WTC11 (cell line): ENCODE measurements around the gene COL17A1. TPM values are rescaled to one million over a fixed set of nuclear protein-coding genes. Genes with fewer than 3 reads are reported as not detected.

Source experiments
- ATAC-seq: fragments of 200-7000 bp; cut with Tn5 transposase; 2 replicates; pipeline ENCODE4 v1.10.0; 2021; ENCODE audit warnings: mild to moderate bottlenecking, moderate library complexity
- CTCF ChIA-PET: fragments of 300-600 bp; sonication (Branson Sonifier 250); formaldehyde crosslinking; loops from one replicate; lab custom pipeline; 2021; ENCODE audit warnings: antibody characterized with exemption; lab: Charles Lee
- POLR2A ChIA-PET: fragments of 350-600 bp; sonication (Branson Sonifier 250); formaldehyde crosslinking; loops from one replicate; lab custom pipeline; 2021; ENCODE audit warnings: antibody characterized with exemption; lab: Charles Lee
- DNase-seq: peaks from one replicate; pipeline ENCODE4 v3.0.0; 2021; ENCODE audit warnings: low spot score
- H3K27ac Mint-ChIP-seq: 2 replicates; pipeline ENCODE4 v1.8.0; 2021; ENCODE audit warnings: mixed read lengths
- H3K27me3 Mint-ChIP-seq: 2 replicates; pipeline ENCODE4 v1.8.0; 2021; ENCODE audit warnings: low read depth, mild to moderate bottlenecking, moderate library complexity, mixed read lengths
- H3K36me3 Mint-ChIP-seq: 2 replicates; pipeline ENCODE4 v1.8.0; 2021; ENCODE audit warnings: mixed read lengths
- H3K4me1 Mint-ChIP-seq: 2 replicates; pipeline ENCODE4 v1.8.0; 2022; ENCODE audit warnings: mixed read lengths
- H3K4me3 Mint-ChIP-seq: 2 replicates; pipeline ENCODE4 v1.8.0; 2021; ENCODE audit warnings: mild to moderate bottlenecking, moderate library complexity, mixed read lengths
- H3K9me3 Mint-ChIP-seq: 2 replicates; pipeline ENCODE4 v1.8.0; 2021; ENCODE audit warnings: mixed read lengths
- ESRRA ChIP-seq: sonication (generic); formaldehyde crosslinking; IDR thresholded peaks from 2 replicates; pipeline ENCODE4 v1.8.1; 2022; ENCODE audit warnings: mild to moderate bottlenecking, missing genetic modification reagents, borderline replicate concordance
- ETV6 ChIP-seq: sonication (generic); formaldehyde crosslinking; IDR thresholded peaks from 2 replicates; pipeline ENCODE4 v1.8.1; 2022; ENCODE audit warnings: mild to moderate bottlenecking, missing genetic modification reagents
- FOXK1 ChIP-seq: sonication (generic); formaldehyde crosslinking; IDR thresholded peaks from 2 replicates; pipeline ENCODE4 v1.8.0; 2022; ENCODE audit warnings: mild to moderate bottlenecking, moderate library complexity, missing genetic modification reagents
- GTF2I ChIP-seq: fragments of 250-450 bp; sonication (Bioruptor Pico); conservative IDR thresholded peaks from 2 replicates; pipeline ENCODE4 v1.4.0; 2021; ENCODE audit warnings: mild to moderate bottlenecking
- HMGA2 ChIP-seq: fragments of 250-450 bp; sonication (Bioruptor Pico); IDR thresholded peaks from 2 replicates; pipeline ENCODE4 v1.4.0; 2021; ENCODE audit warnings: mild to moderate bottlenecking, moderate library complexity
- NR3C1 ChIP-seq: sonication (generic); formaldehyde crosslinking; conservative IDR thresholded peaks from 2 replicates; pipeline ENCODE4 v1.8.1; 2023; ENCODE audit warnings: low read depth, mild to moderate bottlenecking, missing genetic modification reagents
- PRRX2 ChIP-seq: fragments of 250-450 bp; sonication (Bioruptor Pico); IDR thresholded peaks from 2 replicates; pipeline ENCODE4 v1.8.0; 2021; ENCODE audit warnings: mild to moderate bottlenecking
- TEAD4 ChIP-seq: sonication (generic); formaldehyde crosslinking; IDR thresholded peaks from 2 replicates; pipeline ENCODE4 v1.8.0; 2022; ENCODE audit warnings: mild to moderate bottlenecking, missing genetic modification reagents
- ZBTB21 ChIP-seq: sonication (generic); formaldehyde crosslinking; IDR thresholded peaks from 2 replicates; pipeline ENCODE4 v1.8.1; 2023; ENCODE audit warnings: mild to moderate bottlenecking, missing genetic modification reagents, borderline replicate concordance
- ZNF121 ChIP-seq: sonication (generic); formaldehyde crosslinking; IDR thresholded peaks from 2 replicates; pipeline ENCODE4 v1.8.0; 2023; ENCODE audit warnings: missing genetic modification reagents
- ZNF219 ChIP-seq: sonication (generic); formaldehyde crosslinking; IDR thresholded peaks from 2 replicates; pipeline ENCODE4 v1.8.0; 2023; ENCODE audit warnings: missing genetic modification reagents, mild to moderate bottlenecking, borderline replicate concordance
- ZNF317 ChIP-seq: sonication (generic); formaldehyde crosslinking; IDR thresholded peaks from 2 replicates; pipeline ENCODE4 v1.8.1; 2023; ENCODE audit warnings: low read depth, mild to moderate bottlenecking, moderate library complexity, missing genetic modification reagents, borderline replicate concordance
- total RNA-seq: library from RNA; stranded (reverse); gene quantifications from 3 replicates; pipeline ENCODE4 v1.2.3, GENCODE V29; 2021
- TF ChIP-seq, protein P1 (sequence below): sonication (generic); formaldehyde crosslinking; conservative IDR thresholded peaks from 2 replicates; pipeline ENCODE4 v1.8.1; 2023; ENCODE audit warnings: mild to moderate bottlenecking, low read depth, missing genetic modification reagents, moderate library complexity
- TF ChIP-seq, protein P2 (sequence below): sonication (generic); formaldehyde crosslinking; IDR thresholded peaks from 2 replicates; pipeline ENCODE4 v1.8.0; 2023; ENCODE audit warnings: missing genetic modification reagents, mild to moderate bottlenecking, borderline replicate concordance
- TF ChIP-seq, protein P3 (sequence below): sonication (generic); formaldehyde crosslinking; IDR thresholded peaks from 2 replicates; pipeline ENCODE4 v1.8.0; 2022; ENCODE audit warnings: missing genetic modification reagents

Gene COL17A1
- total RNA-seq, 1 experiment from 2014 or later = 1.5 TPM

DNA sequence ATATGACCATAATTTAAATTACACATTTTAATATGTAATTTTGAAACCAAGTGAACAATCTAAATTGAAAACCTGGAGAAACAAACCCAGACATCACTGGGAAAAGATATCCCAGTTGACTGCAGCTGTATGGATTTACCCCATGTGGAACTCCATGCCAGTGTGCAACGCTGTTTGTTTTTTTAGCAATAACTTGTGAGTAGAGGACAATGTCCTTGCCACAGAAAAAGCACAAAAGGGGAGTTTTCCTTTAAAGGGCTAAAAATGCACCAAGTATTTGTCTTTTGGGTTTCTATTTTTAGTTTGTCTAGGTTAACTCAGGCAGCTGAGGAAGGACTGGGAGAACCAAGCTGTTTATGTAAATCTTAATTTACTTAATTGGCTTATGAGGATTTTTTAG, 15.1 kb upstream of the COL17A1 start:
- Mint-ChIP-seq H3K9me3 (peaks cover 14% of the 10 kb centered on the region), H3K27ac (no peak overlapping the region)
- TF ChIP-seq GTF2I = no peak
- TF ChIP-seq, protein P1, sequence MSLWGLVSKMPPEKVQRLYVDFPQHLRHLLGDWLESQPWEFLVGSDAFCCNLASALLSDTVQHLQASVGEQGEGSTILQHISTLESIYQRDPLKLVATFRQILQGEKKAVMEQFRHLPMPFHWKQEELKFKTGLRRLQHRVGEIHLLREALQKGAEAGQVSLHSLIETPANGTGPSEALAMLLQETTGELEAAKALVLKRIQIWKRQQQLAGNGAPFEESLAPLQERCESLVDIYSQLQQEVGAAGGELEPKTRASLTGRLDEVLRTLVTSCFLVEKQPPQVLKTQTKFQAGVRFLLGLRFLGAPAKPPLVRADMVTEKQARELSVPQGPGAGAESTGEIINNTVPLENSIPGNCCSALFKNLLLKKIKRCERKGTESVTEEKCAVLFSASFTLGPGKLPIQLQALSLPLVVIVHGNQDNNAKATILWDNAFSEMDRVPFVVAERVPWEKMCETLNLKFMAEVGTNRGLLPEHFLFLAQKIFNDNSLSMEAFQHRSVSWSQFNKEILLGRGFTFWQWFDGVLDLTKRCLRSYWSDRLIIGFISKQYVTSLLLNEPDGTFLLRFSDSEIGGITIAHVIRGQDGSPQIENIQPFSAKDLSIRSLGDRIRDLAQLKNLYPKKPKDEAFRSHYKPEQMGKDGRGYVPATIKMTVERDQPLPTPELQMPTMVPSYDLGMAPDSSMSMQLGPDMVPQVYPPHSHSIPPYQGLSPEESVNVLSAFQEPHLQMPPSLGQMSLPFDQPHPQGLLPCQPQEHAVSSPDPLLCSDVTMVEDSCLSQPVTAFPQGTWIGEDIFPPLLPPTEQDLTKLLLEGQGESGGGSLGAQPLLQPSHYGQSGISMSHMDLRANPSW (CRISPR knock-in tag) = no peak
- TF ChIP-seq, all 79 proteins: peak for 0
- CTCF ChIA-PET = no interaction called here
- Mint-ChIP-seq H3K36me3 (peaks cover 12% of the 10 kb centered on the region), H3K27me3 (no peaks in the 10 kb centered on the region), H3K4me1 (0 out of 2 replicates have a peak, but pooled peaks cover 6% of the 10 kb centered on the region), H3K4me3 (no peak overlapping the region)
- ATAC-seq = no peak
- POLR2A ChIA-PET = no interaction called here
- no peak for DNase-seq

DNA sequence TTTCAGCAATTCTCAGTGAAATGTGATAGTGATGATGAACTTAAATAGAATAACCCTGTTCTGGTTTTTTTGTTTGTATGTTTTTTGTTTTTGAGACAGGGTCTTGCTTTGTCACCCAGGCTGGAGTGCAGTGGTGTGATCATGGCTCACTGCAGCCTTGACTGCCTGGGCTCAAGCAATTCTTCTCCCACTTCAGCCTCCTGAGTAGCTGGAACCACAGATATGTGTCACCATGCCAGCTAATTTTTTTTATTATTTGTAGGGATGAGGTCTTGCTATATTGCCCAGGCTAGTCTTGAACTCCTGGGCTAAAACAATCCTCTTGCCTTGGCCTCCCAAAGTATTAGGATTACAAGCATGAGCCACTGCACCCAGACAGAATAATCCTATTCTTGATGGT, 14.3 kb upstream of the COL17A1 start:
- POLR2A ChIA-PET = no interaction called here

More for the DNA sequence above, 14.3 kb upstream of the COL17A1 start:
- ATAC-seq (no peak), DNase-seq (no peak)
- no peak for TF ChIP-seq NR3C1 (CRISPR knock-in tag)
- no peak for TF ChIP-seq HMGA2
- TF ChIP-seq, protein P2, sequence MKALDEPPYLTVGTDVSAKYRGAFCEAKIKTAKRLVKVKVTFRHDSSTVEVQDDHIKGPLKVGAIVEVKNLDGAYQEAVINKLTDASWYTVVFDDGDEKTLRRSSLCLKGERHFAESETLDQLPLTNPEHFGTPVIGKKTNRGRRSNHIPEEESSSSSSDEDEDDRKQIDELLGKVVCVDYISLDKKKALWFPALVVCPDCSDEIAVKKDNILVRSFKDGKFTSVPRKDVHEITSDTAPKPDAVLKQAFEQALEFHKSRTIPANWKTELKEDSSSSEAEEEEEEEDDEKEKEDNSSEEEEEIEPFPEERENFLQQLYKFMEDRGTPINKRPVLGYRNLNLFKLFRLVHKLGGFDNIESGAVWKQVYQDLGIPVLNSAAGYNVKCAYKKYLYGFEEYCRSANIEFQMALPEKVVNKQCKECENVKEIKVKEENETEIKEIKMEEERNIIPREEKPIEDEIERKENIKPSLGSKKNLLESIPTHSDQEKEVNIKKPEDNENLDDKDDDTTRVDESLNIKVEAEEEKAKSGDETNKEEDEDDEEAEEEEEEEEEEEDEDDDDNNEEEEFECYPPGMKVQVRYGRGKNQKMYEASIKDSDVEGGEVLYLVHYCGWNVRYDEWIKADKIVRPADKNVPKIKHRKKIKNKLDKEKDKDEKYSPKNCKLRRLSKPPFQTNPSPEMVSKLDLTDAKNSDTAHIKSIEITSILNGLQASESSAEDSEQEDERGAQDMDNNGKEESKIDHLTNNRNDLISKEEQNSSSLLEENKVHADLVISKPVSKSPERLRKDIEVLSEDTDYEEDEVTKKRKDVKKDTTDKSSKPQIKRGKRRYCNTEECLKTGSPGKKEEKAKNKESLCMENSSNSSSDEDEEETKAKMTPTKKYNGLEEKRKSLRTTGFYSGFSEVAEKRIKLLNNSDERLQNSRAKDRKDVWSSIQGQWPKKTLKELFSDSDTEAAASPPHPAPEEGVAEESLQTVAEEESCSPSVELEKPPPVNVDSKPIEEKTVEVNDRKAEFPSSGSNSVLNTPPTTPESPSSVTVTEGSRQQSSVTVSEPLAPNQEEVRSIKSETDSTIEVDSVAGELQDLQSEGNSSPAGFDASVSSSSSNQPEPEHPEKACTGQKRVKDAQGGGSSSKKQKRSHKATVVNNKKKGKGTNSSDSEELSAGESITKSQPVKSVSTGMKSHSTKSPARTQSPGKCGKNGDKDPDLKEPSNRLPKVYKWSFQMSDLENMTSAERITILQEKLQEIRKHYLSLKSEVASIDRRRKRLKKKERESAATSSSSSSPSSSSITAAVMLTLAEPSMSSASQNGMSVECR (CRISPR knock-in tag) = no peak
- no peak for TF ChIP-seq GTF2I
- no peak for TF ChIP-seq FOXK1
- TF ChIP-seq, protein P3, sequence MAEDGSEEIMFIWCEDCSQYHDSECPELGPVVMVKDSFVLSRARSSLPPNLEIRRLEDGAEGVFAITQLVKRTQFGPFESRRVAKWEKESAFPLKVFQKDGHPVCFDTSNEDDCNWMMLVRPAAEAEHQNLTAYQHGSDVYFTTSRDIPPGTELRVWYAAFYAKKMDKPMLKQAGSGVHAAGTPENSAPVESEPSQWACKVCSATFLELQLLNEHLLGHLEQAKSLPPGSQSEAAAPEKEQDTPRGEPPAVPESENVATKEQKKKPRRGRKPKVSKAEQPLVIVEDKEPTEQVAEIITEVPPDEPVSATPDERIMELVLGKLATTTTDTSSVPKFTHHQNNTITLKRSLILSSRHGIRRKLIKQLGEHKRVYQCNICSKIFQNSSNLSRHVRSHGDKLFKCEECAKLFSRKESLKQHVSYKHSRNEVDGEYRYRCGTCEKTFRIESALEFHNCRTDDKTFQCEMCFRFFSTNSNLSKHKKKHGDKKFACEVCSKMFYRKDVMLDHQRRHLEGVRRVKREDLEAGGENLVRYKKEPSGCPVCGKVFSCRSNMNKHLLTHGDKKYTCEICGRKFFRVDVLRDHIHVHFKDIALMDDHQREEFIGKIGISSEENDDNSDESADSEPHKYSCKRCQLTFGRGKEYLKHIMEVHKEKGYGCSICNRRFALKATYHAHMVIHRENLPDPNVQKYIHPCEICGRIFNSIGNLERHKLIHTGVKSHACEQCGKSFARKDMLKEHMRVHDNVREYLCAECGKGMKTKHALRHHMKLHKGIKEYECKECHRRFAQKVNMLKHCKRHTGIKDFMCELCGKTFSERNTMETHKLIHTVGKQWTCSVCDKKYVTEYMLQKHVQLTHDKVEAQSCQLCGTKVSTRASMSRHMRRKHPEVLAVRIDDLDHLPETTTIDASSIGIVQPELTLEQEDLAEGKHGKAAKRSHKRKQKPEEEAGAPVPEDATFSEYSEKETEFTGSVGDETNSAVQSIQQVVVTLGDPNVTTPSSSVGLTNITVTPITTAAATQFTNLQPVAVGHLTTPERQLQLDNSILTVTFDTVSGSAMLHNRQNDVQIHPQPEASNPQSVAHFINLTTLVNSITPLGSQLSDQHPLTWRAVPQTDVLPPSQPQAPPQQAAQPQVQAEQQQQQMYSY = no peak
- TF ChIP-seq TEAD4 (CRISPR knock-in tag) = no peak
- TF ChIP-seq ZBTB21 = no peak
- no peak for TF ChIP-seq PRRX2 (CRISPR knock-in tag)
- no peak for TF ChIP-seq ZNF317 (CRISPR knock-in tag)
- no peak for TF ChIP-seq ZNF121 (CRISPR knock-in tag)
- no peak for TF ChIP-seq ZNF219 (CRISPR knock-in tag)
- TF ChIP-seq ESRRA (CRISPR knock-in tag) = no peak
- no peak for TF ChIP-seq ETV6
- TF ChIP-seq, all 79 proteins: peak for 0
- CTCF ChIA-PET = no interaction called here
- Mint-ChIP-seq H3K9me3 (peaks cover 16% of the 10 kb centered on the region), H3K4me3 (no peak overlapping the region), H3K4me1 (0 out of 2 replicates have a peak, but pooled peaks cover 6% of the 10 kb centered on the region), H3K27ac (no peak overlapping the region), H3K36me3 (peaks cover 12% of the 10 kb centered on the region), H3K27me3 (no peaks in the 10 kb centered on the region)
